CD14-positive monocyte (primary cell): ENCODE data around the gene HADHA. TPM values are rescaled to one million over a fixed set of nuclear protein-coding genes. Genes with fewer than 3 reads are reported as not detected.

Experiments
- DNase-seq, 3 donors: peaks; one replicate each; pipeline ENCODE4 v3.0.0-alpha.2; 2011 to 2022
- H2AFZ ChIP-seq: 2 replicates; pipeline ENCODE4 v1.6.0; 2012; ENCODE audit warnings: mild to moderate bottlenecking, low read depth, low read length, inconsistent platforms; ENCODE audit not compliant: insufficient read depth, poor library complexity, severe bottlenecking
- H3K27ac ChIP-seq, 2 donors: 1 replicate in 1 of 2; 2 replicates in 1 of 2; pipeline ENCODE4 v1.5.1; 2012 to 2013; ENCODE audit warnings: low read length in 2 of 2, control low read depth in 1 of 2, inconsistent platforms in 1 of 2, low read depth in 1 of 2, mild to moderate bottlenecking in 1 of 2
- H3K27me3 ChIP-seq, 2 donors: one replicate each; pipeline versions ENCODE4 v1.6.0 to v1.6.1; 2011 to 2013; ENCODE audit warnings: low read length in 2 of 2; ENCODE audit not compliant: control insufficient read depth in 2 of 2, insufficient read depth in 2 of 2
- H3K36me3 ChIP-seq, 2 donors: replicated peaks in 1 of 2; 1 replicate in 1 of 2; 2 replicates in 1 of 2; pipeline versions ENCODE4 v1.5.1 to v1.6.1; 2012 to 2013; ENCODE audit warnings: low read length in 2 of 2, control low read depth in 1 of 2, inconsistent platforms in 1 of 2, mild to moderate bottlenecking in 1 of 2; ENCODE audit not compliant: insufficient read depth in 2 of 2, control insufficient read depth in 1 of 2
- H3K4me1 ChIP-seq, 2 donors: 1 replicate in 1 of 2; 2 replicates in 1 of 2; pipeline versions ENCODE4 v1.5.1 to v1.6.1; 2012 to 2013; ENCODE audit warnings: low read length in 2 of 2, control low read depth in 1 of 2, inconsistent platforms in 1 of 2, mild to moderate bottlenecking in 1 of 2, moderate library complexity in 1 of 2; ENCODE audit not compliant: insufficient read depth in 2 of 2, control insufficient read depth in 1 of 2
- H3K4me2 ChIP-seq: replicated peaks from 2 replicates; pipeline ENCODE3; 2012; ENCODE audit warnings: low read length, moderate library complexity, mild to moderate bottlenecking; ENCODE audit not compliant: poor library complexity, severe bottlenecking; ENCODE audit errors: extremely low read depth
- H3K4me3 ChIP-seq, 3 experiments: fragments of 200-600 bp in 1 of 3; sonication (generic) in 1 of 3; replicated peaks in 1 of 3; 1 replicate in 2 of 3; 2 replicates in 1 of 3; pipeline ENCODE4 v1.5.1; 2011 to 2013; ENCODE audit warnings: low read length in 3 of 3, mild to moderate bottlenecking in 3 of 3, control low read depth in 2 of 3, low read depth in 2 of 3, inconsistent platforms in 1 of 3, moderate library complexity in 1 of 3
- H3K79me2 ChIP-seq: 2 replicates; pipeline ENCODE4 v1.6.0; 2012; ENCODE audit warnings: mild to moderate bottlenecking, control low read depth, inconsistent platforms, low read length, moderate library complexity; ENCODE audit not compliant: insufficient read depth
- H3K9ac ChIP-seq: 2 replicates; pipeline ENCODE4 v1.6.0; 2017; ENCODE audit warnings: low read length, mild to moderate bottlenecking; ENCODE audit not compliant: insufficient read depth, poor library complexity, severe bottlenecking
- H3K9me3 ChIP-seq, 2 donors: replicated peaks in 1 of 2; 1 replicate in 1 of 2; 2 replicates in 1 of 2; pipeline versions ENCODE4 v1.5.1 to v1.6.1; 2012 to 2013; ENCODE audit warnings: low read length in 2 of 2, control low read depth in 1 of 2; ENCODE audit not compliant: control insufficient read depth in 1 of 2, insufficient read depth in 1 of 2
- H4K20me1 ChIP-seq: 2 replicates; pipeline ENCODE4 v1.6.0; 2012; ENCODE audit warnings: mild to moderate bottlenecking, low read length, control low read depth, moderate library complexity; ENCODE audit not compliant: insufficient read depth
- H3K27ac Mint-ChIP-seq, 7 donors: one replicate each; pipeline ENCODE4 v1.8.0; 2020; ENCODE audit warnings: mild to moderate bottlenecking in 7 of 7, mixed read lengths in 7 of 7, moderate library complexity in 6 of 7, inconsistent platforms in 2 of 7
- H3K27me3 Mint-ChIP-seq, 3 donors: one replicate each; pipeline ENCODE4 v1.8.0; 2021 to 2022; ENCODE audit warnings: low read depth in 3 of 3, mild to moderate bottlenecking in 3 of 3, mixed read lengths in 3 of 3, moderate library complexity in 3 of 3, inconsistent platforms in 1 of 3
- H3K36me3 Mint-ChIP-seq, 2 donors: one replicate each; pipeline ENCODE4 v1.8.0; 2020; ENCODE audit warnings: mixed read lengths in 2 of 2, inconsistent platforms in 1 of 2, mild to moderate bottlenecking in 1 of 2
- H3K4me1 Mint-ChIP-seq: one replicate; pipeline ENCODE4 v1.8.0; 2020; ENCODE audit warnings: mild to moderate bottlenecking, mixed read lengths
- H3K4me3 Mint-ChIP-seq, 2 donors: one replicate each; pipeline ENCODE4 v1.8.0; 2020; ENCODE audit warnings: mild to moderate bottlenecking in 2 of 2, mixed read lengths in 2 of 2, moderate library complexity in 1 of 2
- H3K9me3 Mint-ChIP-seq, 7 donors: one replicate each; pipeline ENCODE4 v1.8.0; 2020 to 2022; ENCODE audit warnings: mixed read lengths in 7 of 7, mild to moderate bottlenecking in 6 of 7, moderate library complexity in 6 of 7, inconsistent platforms in 2 of 7
- WGBS: methylation state at CpG from one replicate; pipeline ENCODE4 v1.1.5; 2013; ENCODE audit warnings: missing lambda C conversion rate; ENCODE audit not compliant: insufficient coverage; 5-methylcytosine and 5-hydroxymethylcytosine counted together
- intact Hi-C, 2 donors: fragments of 100-400 bp; cut with micrococcal nuclease; formaldehyde crosslinking; loops; one replicate each; pipeline versions ENCODE4 v1.15.0 to v1.15.1; 2023
- polyA plus RNA-seq, 3 donors: library from polyadenylated mRNA; depleted of rRNA in 1 of 3; unstranded in 2 of 3; stranded (reverse) in 1 of 3; fragments of 300-500 nt in 2 of 3; fragments of >200 nt in 1 of 3; fragmentation: Illumina TruSeq in 2 of 3; gene quantifications; 1 replicate in 2 of 3; 2 replicates in 1 of 3; pipeline ENCODE4 v1.2.3, GENCODE V29; 2012 to 2021
- TF ChIP-seq, protein P1 (sequence below): fragments of 200-600 bp; IDR thresholded peaks from one replicate; pipeline ENCODE4 v1.8.0; 2022; ENCODE audit warnings: antibody characterized with exemption, mild to moderate bottlenecking

Gene HADHA
- polyA plus RNA-seq, 3 donors, result 60.2 to 187 (median 155) TPM

- peaks cover 27 to 29% of the 10 kb centered on the region in 2 donors for H3K36me3 Mint-ChIP-seq
- H2AFZ ChIP-seq, result no peak overlapping the region
- H3K9ac ChIP-seq, result no peak overlapping the region
- no peak overlapping the region for H3K4me3 ChIP-seq
- H3K27ac ChIP-seq, result no peak overlapping the region
- peaks cover 0 to 3% (median 0%) of the 10 kb centered on the region in 7 donors for H3K9me3 Mint-ChIP-seq
- H3K79me2 ChIP-seq, result no peaks in the 10 kb centered on the region
- H3K4me2 ChIP-seq, result no peak overlapping the region
- H3K9me3 ChIP-seq, result no peaks in the 10 kb centered on the region
- peaks cover 9 to 21% of the 10 kb centered on the region in 2 donors for H3K4me1 ChIP-seq
- TF ChIP-seq, protein P1, sequence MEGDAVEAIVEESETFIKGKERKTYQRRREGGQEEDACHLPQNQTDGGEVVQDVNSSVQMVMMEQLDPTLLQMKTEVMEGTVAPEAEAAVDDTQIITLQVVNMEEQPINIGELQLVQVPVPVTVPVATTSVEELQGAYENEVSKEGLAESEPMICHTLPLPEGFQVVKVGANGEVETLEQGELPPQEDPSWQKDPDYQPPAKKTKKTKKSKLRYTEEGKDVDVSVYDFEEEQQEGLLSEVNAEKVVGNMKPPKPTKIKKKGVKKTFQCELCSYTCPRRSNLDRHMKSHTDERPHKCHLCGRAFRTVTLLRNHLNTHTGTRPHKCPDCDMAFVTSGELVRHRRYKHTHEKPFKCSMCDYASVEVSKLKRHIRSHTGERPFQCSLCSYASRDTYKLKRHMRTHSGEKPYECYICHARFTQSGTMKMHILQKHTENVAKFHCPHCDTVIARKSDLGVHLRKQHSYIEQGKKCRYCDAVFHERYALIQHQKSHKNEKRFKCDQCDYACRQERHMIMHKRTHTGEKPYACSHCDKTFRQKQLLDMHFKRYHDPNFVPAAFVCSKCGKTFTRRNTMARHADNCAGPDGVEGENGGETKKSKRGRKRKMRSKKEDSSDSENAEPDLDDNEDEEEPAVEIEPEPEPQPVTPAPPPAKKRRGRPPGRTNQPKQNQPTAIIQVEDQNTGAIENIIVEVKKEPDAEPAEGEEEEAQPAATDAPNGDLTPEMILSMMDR, result no peak
- intact Hi-C loops, result loop anchor here in 1 of 2 donors (10.0 kb wide), 1 partner anchor 233 kb away; no protein-coding TSS in a partner anchor
- H4K20me1 ChIP-seq, result no peaks in the 10 kb centered on the region
- H3K27me3 Mint-ChIP-seq, result peaks cover 12 to 25% (median 24%) of the 10 kb centered on the region in 3 donors
- 96% methylated on average over 16 of the region's 16 CpGs for WGBS
- peaks cover 4 to 14% of the 10 kb centered on the region in 2 donors for H3K27me3 ChIP-seq
- no peak overlapping the region for H3K4me3 Mint-ChIP-seq
- H3K4me1 Mint-ChIP-seq, result peaks cover 16% of the 10 kb centered on the region
- peaks cover 22 to 28% of the 10 kb centered on the region in 2 donors for H3K36me3 ChIP-seq
- no peak for DNase-seq
- H3K27ac Mint-ChIP-seq, result no peak overlapping the region
Measured at GRCh38 chr2:26187537-26188104, 56.8 kb downstream of the HADHA start.

DNA sequence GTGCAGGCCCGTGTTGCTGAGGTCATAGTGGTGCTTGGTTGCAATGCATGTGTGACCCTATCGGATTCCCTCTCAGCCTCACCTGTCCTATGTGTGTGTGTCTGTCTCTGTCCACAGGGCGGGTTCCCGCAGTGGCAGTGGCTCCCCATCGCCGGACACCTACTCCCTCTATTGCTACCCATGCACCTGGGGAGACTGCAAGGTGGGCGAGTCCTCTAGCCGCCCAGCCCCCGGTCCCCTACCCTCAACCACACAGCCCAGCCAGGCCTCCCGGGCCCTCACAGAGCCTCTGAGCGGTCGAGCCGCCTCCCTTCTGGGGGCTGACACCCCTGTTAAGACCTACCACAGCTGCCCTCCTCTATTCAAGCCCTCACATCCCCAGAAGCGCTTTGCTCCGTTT, 57.3 kb downstream of the HADHA start:
- no peak overlapping the region for H3K4me3 ChIP-seq
- H3K36me3 Mint-ChIP-seq, result peaks cover 22 to 24% of the 10 kb centered on the region in 2 donors
- no peak for DNase-seq
- H3K4me1 ChIP-seq, result peaks cover 9 to 21% of the 10 kb centered on the region in 2 donors
- peaks cover 0 to 3% (median 0%) of the 10 kb centered on the region in 7 donors for H3K9me3 Mint-ChIP-seq
- no peaks in the 10 kb centered on the region for H3K79me2 ChIP-seq
- no peaks in the 10 kb centered on the region for H4K20me1 ChIP-seq
- WGBS, result 99% methylated on average over 15 of the region's 15 CpGs
- no peak overlapping the region for H3K27ac ChIP-seq
- peaks cover 12 to 30% (median 24%) of the 10 kb centered on the region in 3 donors for H3K27me3 Mint-ChIP-seq
- H3K4me1 Mint-ChIP-seq, result peaks cover 16% of the 10 kb centered on the region
- H2AFZ ChIP-seq, result no peak overlapping the region
- TF ChIP-seq, protein P1, result no peak
- no peaks in the 10 kb centered on the region for H3K9me3 ChIP-seq
- H3K9ac ChIP-seq, result no peak overlapping the region
- H3K4me3 Mint-ChIP-seq, result no peak overlapping the region
- intact Hi-C loops, result loop anchor here in 1 of 2 donors (10.0 kb wide), 1 partner anchor 232 kb away; no protein-coding TSS in a partner anchor
- H3K27ac Mint-ChIP-seq, result no peak overlapping the region
- H3K4me2 ChIP-seq, result no peak overlapping the region
- H3K36me3 ChIP-seq, result peaks cover 20 to 23% of the 10 kb centered on the region in 2 donors
- peaks cover 4 to 14% of the 10 kb centered on the region in 2 donors for H3K27me3 ChIP-seq
